Lung (tissue), 12 donors: ENCODE measurements around the gene RBM6. TPM values are rescaled to one million over a fixed set of nuclear protein-coding genes. Genes with fewer than 3 reads are reported as not detected.
"Not testable (repeated sequence)": the region's sequence is repeated elsewhere in the genome, so short reads cannot be mapped to it uniquely, and the experiment has no call there.

Source experiments
- ATAC-seq: fragments of 200-7000 bp; cut with Tn5 transposase; one replicate; pipeline ENCODE4 v1.9.1; 2020; ENCODE audit warnings: moderate number of reproducible peaks; ENCODE audit not compliant: insufficient read depth, low FRiP score
- DNase-seq, 3 donors: peaks; one replicate each; pipeline ENCODE4 v3.0.0-alpha.2; 2013 to 2017
- H3K27ac ChIP-seq, 2 donors: one replicate each; pipeline ENCODE4 v1.5.1; 2013; ENCODE audit warnings: mild to moderate bottlenecking in 2 of 2, moderate library complexity in 2 of 2, control low read depth in 1 of 2, inconsistent platforms in 1 of 2, low read depth in 1 of 2, low read length in 1 of 2
- H3K27me3 ChIP-seq, 3 donors: one replicate each; pipeline ENCODE4 v1.5.1; 2013; ENCODE audit warnings: low read length in 2 of 3; ENCODE audit not compliant: control insufficient read depth in 3 of 3, insufficient read depth in 3 of 3
- H3K36me3 ChIP-seq, 4 donors: one replicate each; pipeline ENCODE4 v1.5.1; 2013; ENCODE audit warnings: low read length in 4 of 4, mild to moderate bottlenecking in 1 of 4, moderate library complexity in 1 of 4; ENCODE audit not compliant: control insufficient read depth in 4 of 4, insufficient read depth in 4 of 4
- H3K4me1 ChIP-seq, 5 donors: one replicate each; pipeline ENCODE4 v1.5.1; 2013; ENCODE audit warnings: low read length in 5 of 5, mild to moderate bottlenecking in 2 of 5, moderate library complexity in 1 of 5; ENCODE audit not compliant: control insufficient read depth in 5 of 5, insufficient read depth in 5 of 5
- H3K4me3 ChIP-seq: one replicate; pipeline ENCODE4 v1.5.1; 2013; ENCODE audit warnings: mild to moderate bottlenecking, control low read depth, moderate library complexity
- H3K9ac ChIP-seq, 2 donors: one replicate each; pipeline ENCODE4 v1.5.1; 2013; ENCODE audit warnings: low read length in 2 of 2, control low read depth in 1 of 2; ENCODE audit not compliant: insufficient read depth in 1 of 2
- H3K9me3 ChIP-seq, 4 donors: one replicate each; pipeline ENCODE4 v1.5.1; 2013; ENCODE audit warnings: low read length in 3 of 4, mild to moderate bottlenecking in 1 of 4, moderate library complexity in 1 of 4; ENCODE audit not compliant: control insufficient read depth in 4 of 4, insufficient read depth in 3 of 4
- WGBS, 2 donors: extraction: QIAGEN DNeasy Blood & Tissue Kit; methylation state at CpG; one replicate each; pipeline ENCODE4 v1.1.7; 2013; 5-methylcytosine and 5-hydroxymethylcytosine counted together
- polyA plus RNA-seq, 2 donors: library from polyadenylated mRNA; stranded (reverse); fragments of 200-250 nt; gene quantifications; one replicate each; pipeline ENCODE4 v1.2.1, GENCODE V29; 2013
- total RNA-seq, 2 donors: library from RNA; depleted of rRNA in 1 of 2; stranded (reverse); fragments of >200 nt in 1 of 2; gene quantifications; one replicate each; pipeline ENCODE4 v1.2.1, GENCODE V29; 2014 to 2021
- TF ChIP-seq, protein P1 (sequence below): IDR thresholded peaks from 2 replicates; pipeline ENCODE4 v1.5.1; 2012; ENCODE audit warnings: mild to moderate bottlenecking; ENCODE audit errors: control extremely low read depth, extremely low read depth
- donor health status: control.
- donor health status: control.
- donor health status: Bipolar disorder and iron deficiency.
- donor health status: healthy.
- donor health status: DM: yes; HTN: yes; CAD: no.

Gene RBM6
- total and polyA plus RNA-seq, 4 donors = 42.1 to 126 (median 79.7) TPM

DNA sequence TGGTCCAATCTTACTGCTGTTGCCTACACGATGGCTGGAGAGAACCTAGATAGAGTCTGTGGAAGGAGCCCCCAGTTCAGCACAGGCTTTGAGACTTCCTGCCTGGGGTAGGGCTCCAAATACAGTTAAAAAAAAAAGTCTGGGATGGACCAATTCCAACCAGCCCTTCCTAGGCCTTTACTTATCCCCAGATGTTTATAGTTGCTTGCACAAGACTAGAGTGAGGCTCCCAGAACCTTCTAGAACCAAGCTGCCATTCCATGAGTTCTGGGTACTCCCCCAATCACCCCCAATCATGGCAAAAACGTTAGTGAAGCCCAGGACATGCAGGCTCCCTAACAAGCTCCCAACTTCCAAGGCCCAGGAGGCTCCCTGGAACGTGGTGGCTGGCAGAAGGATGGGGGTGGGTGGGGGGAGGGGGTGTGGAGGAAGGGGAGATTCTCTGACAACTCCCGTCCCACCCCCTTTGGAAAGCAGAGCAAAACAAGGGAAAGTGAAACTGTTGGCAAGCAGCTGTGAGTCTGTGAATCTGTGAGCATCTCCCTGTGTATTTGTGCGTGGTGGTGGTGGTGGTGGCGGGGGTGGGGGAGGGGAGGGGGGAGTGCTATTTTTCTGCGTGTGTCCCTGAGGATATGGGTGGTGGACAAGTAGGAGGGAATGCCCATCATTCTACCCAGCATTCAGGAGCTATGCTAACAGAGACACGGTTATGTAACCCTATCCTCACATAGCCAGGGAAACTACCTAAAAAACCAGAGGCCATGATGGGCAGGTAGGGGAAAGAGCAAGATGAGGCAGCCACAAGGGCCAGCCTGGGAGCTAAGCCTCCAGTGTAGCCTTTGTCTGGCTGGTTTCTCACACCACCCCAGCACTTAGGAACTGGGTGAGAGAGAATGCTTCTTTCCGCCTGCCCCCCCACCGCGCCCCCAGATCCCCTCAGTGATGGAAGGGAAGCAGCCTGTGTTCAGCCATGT, 38.3 kb upstream of the RBM6 start:
- DNase-seq = peak; percentile 59 to 82 (median 69)
- Histone ChIP-seq H3K9ac (no peak overlapping the region), H3K27ac (peak overlapping the region in 1 of 2 donors; percentile 63), H3K4me3 (no peak overlapping the region), H3K27me3 (no peaks in the 10 kb centered on the region), H3K36me3 (peaks cover 0 to 11% (median 0%) of the 10 kb centered on the region in 4 donors), H3K4me1 (peaks cover 0 to 41% (median 14%) of the 10 kb centered on the region in 5 donors), H3K9me3 (no peaks in the 10 kb centered on the region)
- WGBS, 2 donors = 52 to 63% methylated on average over 11 of the region's 11 CpGs
- no peak for ATAC-seq
- TF ChIP-seq, protein P1, sequence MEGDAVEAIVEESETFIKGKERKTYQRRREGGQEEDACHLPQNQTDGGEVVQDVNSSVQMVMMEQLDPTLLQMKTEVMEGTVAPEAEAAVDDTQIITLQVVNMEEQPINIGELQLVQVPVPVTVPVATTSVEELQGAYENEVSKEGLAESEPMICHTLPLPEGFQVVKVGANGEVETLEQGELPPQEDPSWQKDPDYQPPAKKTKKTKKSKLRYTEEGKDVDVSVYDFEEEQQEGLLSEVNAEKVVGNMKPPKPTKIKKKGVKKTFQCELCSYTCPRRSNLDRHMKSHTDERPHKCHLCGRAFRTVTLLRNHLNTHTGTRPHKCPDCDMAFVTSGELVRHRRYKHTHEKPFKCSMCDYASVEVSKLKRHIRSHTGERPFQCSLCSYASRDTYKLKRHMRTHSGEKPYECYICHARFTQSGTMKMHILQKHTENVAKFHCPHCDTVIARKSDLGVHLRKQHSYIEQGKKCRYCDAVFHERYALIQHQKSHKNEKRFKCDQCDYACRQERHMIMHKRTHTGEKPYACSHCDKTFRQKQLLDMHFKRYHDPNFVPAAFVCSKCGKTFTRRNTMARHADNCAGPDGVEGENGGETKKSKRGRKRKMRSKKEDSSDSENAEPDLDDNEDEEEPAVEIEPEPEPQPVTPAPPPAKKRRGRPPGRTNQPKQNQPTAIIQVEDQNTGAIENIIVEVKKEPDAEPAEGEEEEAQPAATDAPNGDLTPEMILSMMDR = no peak

DNA sequence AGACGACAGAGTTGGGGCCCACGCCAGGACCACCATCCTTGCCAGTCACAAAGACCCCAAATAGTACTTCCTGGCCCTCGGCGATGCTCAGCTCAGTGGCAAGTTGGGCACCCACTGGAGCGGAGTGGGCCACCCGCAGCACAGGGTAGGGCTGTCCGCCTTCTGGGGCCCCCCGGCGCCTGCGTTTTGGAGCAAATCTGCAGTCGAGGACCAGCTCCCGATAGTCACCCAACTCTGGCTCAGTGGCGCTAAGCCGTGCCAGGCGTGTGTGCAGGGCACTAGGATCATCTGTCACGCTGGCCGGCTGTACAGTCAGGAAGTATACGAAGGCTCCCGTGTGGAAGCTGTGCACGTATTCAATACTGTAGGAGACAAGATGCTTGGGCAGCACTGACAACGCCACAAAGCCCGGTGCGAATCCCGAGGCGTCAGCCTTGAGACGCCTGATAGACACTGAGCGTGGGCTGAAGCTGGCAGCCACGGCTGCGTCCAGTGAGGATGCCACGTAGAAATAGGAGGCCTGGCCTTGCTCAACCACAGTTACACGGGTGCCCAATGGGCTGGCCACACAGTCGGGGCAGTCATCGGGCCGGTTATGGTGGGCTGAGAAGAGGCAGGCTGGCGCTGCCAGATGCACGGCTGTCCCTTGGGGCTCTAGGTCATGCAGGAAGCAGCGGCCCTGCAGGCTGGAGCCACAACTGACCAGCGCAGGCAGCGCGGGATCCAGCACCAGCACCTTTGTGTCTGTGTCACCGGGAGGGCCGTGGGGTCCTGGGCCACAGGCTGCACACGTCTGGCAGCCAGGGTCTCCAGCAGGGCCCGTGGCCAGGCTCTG, 37.2 kb upstream of the RBM6 start:
- H3K9ac ChIP-seq = no peak overlapping the region
- no peaks in the 10 kb centered on the region for H3K27me3 ChIP-seq
- no peak for DNase-seq

GRCh38 chr3:49903451-49904424, 36.2 kb upstream of the RBM6 start, which contains the start of gene MST1R:
MST1R (minus strand) TSS chr3:49903873; CDS start chr3:49903609, 264 bp downstream.
- Histone ChIP-seq H3K27me3 (no peaks in the 10 kb centered on the region), H3K27ac (peak within 1 kb of the TSS in 1 of 2 donors; percentile 82), H3K36me3 (peaks cover 0 to 3% (median 0%) of the 10 kb centered on the region in 4 donors), H3K9me3 (no peaks in the 10 kb centered on the region), H3K4me3 (peak within 1 kb of the TSS; percentile 51), H3K4me1 (peaks cover 0 to 41% (median 14%) of the 10 kb centered on the region in 5 donors), H3K9ac (peak within 1 kb of the TSS in 1 of 2 donors; percentile 53)
- 25 to 42% methylated on average over 48 to 65 of the region's 65 CpGs for WGBS, 2 donors
- ATAC-seq = peak; percentile 80
- TF ChIP-seq, protein P1 = no peak
- DNase-seq = peak; percentile 65 to 78 (median 78)

More for the DNA sequence above, 37.2 kb upstream of the RBM6 start:
- H3K27ac ChIP-seq = peak overlapping the region in 1 of 2 donors; percentile 82
- TF ChIP-seq, protein P1 = no peak
- H3K36me3 ChIP-seq = peaks cover 0 to 4% (median 0%) of the 10 kb centered on the region in 4 donors
- peak overlapping the region; percentile 51 for H3K4me3 ChIP-seq
- no peaks in the 10 kb centered on the region for H3K9me3 ChIP-seq
- H3K4me1 ChIP-seq = peaks cover 0 to 41% (median 14%) of the 10 kb centered on the region in 5 donors
- ATAC-seq = no peak
- 91 to 93% methylated on average over 44 of the region's 44 CpGs for WGBS, 2 donors

DNA sequence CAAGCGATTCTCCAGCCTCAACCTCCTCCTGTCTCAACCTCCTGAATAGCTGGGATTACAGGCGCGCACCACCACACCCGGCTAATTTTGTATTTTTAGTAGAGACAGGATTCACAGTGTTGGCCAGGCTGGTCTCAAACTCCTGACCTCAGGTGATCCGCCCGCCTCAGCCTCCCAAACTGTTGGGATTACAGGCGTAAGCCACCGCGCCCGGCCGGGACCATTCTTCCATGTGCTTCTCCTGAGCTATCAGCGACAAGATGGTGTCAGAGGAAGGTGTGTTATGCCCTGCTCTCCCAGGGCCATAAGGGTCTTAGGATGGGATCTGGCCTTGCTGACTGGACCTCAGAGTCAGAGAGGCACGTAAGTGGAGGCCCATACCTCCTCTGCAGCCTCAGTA, 35.5 kb upstream of the RBM6 start:
- ATAC-seq, H3K36me3 ChIP-seq, H3K27me3 ChIP-seq, H3K9ac ChIP-seq, DNase-seq, H3K4me3 ChIP-seq, H3K9me3 ChIP-seq: not testable (repeated sequence)
- H3K4me1 ChIP-seq = peaks cover 0 to 41% (median 14%) of the 10 kb centered on the region in 5 donors
- H3K27ac ChIP-seq = peak overlapping the region in 1 of 2 donors; percentile 32
- 90 to 97% methylated on average over 13 of the region's 13 CpGs for WGBS, 2 donors
